ENCODE measurements around the gene MARF1.
"Not testable (repeated sequence)": the region's sequence is repeated elsewhere in the genome, so short reads cannot be mapped to it uniquely, and the experiment has no call there.

DNA sequence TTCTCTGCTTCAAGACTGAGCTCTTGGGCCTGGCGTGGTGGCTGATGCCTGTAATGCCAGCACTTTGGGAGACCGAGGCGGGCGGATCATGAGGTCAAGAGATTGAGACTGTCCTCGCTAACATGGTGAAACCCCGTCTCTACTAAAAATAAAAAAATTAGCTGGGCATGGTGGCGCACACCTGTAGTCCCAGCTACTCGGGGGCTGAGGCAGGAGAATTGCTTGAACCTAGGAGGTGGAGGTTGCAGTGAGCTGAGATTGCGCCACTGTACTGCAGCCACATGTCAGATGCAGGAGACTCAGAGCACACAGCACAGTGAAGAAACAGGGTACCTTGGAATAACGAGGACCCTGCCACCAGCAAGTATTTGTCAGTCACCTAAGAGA is 29.2 kb upstream of the MARF1 start:
- not testable (repeated sequence) for TF ChIP-seq CTCF, POLR2A, EP300, POLR2AphosphoS5 (IDR thresholded peaks at IDR 0.05)

Data from upper lobe of left lung (tissue), 4 donors.